ENCODE measurements around the gene LYRM2.

The LYRM2 gene

GRCh38 chr6:89539779-89540178 is 98.8 kb downstream of the LYRM2 start:
- H3K4me3 ChIP-seq (ENCODE audit: low read length): no peak overlapping the region
- TF ChIP-seq ZNF274 (IDR thresholded peaks at IDR 0.05; ENCODE audit: low read depth, low read length): no peak

DNA sequence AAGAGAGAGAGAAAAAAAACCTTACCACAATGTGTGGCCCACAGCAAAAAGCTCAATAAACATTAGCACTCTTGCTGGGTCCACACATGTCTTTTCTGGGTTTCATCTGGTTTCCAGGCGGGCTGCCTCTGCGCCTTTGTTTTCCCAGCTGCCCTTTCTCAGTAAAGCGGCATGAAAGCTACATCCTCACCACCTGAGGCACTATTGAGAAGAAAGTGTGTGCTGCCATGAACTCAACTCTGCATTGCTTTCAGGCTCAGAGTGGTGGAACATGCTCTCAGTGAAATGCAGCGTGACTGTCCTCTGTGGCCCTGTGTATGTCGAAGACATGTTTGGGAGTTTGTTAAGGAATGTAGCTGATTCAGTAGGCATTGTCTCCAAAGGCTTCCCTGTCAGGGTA is 102.3 kb downstream of the LYRM2 start:
- H3K4me3 ChIP-seq (ENCODE audit: low read length): no peak overlapping the region
- TF ChIP-seq ZNF274 (IDR thresholded peaks at IDR 0.05; ENCODE audit: low read depth, low read length): no peak

DNA sequence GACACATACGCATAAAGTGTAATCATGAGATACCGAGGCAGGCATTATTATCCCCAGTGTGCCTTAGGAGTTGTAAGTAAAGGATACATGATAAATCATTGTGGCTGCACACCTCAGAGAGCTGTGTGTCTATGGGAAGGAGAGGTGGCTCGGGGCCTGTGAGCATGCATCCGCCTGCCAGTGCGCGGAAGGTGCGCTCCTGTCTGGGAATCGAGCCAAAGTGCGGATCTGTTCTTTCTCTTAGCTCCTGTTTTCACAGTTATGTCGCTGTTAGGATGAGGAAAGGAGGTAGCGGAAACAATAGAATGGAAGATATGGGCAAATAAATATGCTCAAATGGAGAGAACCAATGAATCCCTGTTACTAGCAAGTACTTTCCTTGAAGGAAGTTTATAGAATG is 107.6 kb downstream of the LYRM2 start:
- TF ChIP-seq ZNF274 (IDR thresholded peaks at IDR 0.05; ENCODE audit: low read depth, low read length): no peak
- H3K4me3 ChIP-seq (ENCODE audit: low read length): no peak overlapping the region

DNA sequence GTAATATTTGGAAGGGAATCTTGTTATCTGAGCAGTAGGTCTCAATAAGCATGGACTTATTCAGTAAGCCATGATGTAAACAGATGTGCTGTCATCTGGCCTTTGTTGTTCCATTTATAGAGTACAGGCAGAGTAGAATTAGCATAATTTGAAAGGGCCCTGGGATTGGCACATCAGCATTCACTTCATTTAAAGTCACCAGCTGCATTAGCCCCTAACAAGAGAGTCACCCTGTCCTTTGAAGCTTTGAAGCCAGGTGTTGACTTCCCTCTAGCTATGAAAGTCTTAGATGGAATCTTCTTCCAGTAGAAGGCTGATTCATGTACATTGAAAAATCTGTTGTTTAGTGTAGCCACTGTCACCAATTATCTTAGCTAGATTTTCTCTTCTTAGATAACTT is 109.7 kb downstream of the LYRM2 start:
- TF ChIP-seq ZNF274 (IDR thresholded peaks at IDR 0.05; ENCODE audit: low read depth, low read length): no peak
- H3K4me3 ChIP-seq (ENCODE audit: low read length): no peak overlapping the region

GRCh38 chr6:89527634-89528033 is 110.9 kb downstream of the LYRM2 start:
- TF ChIP-seq ZNF274 (IDR thresholded peaks at IDR 0.05; ENCODE audit: low read depth, low read length): no peak
- no peak overlapping the region for H3K4me3 ChIP-seq (ENCODE audit: low read length)

DNA sequence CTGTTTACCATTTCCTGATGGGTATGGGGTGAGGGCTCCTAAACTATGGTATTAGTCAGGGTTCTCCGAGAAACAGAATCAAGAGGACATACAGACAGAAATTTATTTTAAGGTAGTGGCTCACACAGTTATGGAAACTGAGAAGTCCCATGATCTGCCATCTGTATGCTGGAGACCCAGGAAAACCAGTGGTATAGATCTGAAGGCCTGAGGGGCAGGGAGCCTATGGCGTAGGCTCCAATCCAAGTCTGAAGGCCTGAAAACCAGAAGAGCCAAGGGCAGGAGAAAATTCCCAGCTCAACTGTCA is 112.0 kb downstream of the LYRM2 start:
- TF ChIP-seq ZNF274 (IDR thresholded peaks at IDR 0.05; ENCODE audit: low read depth, low read length): no peak
- H3K4me3 ChIP-seq (ENCODE audit: low read length): no peak overlapping the region

DNA sequence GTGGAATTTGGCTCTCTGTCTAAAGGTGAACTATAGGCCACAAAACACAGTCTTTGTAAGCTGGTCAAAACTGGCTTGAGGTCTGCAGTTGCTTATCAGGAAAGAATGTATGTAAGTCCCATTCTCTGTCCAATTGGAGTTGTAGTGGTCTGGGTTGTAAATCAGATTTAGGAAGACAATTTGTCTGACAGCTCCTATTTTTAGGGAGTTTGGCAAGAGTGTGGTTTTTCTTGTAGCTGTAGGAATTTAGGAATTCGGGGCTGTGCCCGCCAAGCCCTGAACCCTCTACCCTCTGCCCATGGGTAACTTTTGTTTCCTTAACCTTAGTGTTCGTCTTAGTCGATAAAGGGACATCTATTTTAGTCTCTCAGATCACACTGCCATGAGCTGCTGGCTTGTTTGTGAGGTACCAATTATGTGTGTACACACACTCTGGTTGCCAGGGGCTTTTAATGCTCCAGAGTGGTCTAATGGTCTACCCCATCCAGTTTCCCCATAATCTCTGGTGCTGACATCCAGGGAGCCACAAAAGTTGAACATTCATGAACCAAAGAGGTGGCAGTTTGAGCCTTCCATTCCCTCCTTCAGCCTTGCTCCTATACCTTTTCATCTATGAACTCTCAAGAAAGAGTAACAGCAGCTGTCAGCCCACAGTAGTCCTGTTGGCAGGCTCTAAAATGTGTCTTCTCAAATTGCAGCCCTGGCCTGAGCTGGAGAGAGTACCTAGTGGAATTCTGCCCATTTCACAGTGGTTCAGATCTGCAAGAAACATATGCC is 112.6 kb downstream of the LYRM2 start:
- no peak overlapping the region for H3K4me3 ChIP-seq (ENCODE audit: low read length)
- TF ChIP-seq ZNF274 (IDR thresholded peaks at IDR 0.05; ENCODE audit: low read depth, low read length): no peak

DNA sequence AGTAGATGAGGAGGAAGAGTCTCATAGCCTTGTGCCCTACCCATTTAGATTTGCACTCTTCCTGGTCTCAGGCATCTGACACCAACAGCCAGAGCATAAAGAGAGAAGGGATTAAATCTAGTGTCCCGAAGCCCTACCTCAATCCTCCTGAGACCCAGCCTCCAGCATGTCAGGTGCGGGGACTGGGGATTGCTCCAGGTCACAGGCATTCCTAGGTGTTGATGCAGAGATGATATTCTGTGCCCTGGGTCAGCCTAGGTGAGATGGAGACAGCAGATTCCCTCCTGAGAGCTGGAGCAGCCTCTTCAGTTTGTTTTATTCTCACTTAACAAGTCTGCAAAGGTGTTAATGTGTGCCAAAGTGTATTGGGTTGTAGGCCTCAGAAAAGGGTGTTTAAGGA is 115.8 kb downstream of the LYRM2 start:
- no peak overlapping the region for H3K4me3 ChIP-seq (ENCODE audit: low read length)
- no peak for TF ChIP-seq ZNF274 (IDR thresholded peaks at IDR 0.05; ENCODE audit: low read depth, low read length)

DNA sequence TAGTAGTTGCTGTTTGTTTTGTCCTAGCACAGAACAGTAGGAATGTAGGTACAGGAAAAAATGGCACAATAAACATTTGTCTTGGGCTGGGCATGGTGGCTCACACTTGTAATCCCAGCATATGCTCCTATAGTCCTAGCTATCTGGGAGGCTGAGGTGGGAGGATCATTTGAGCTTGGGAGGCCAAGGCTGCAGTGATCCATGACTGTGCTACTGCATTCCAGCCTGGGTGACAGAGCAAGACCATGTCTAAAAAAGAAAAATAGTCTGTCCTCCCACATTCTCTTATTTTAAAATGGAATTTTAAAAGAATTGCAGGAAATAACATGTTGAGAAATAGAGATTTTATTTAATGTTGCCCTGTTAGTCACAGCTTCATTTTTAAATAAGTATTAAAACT is 117.8 kb downstream of the LYRM2 start:
- TF ChIP-seq ZNF274 (IDR thresholded peaks at IDR 0.05; ENCODE audit: low read depth, low read length): no peak
- no peak overlapping the region for H3K4me3 ChIP-seq (ENCODE audit: low read length)

- TF ChIP-seq ZNF274 (IDR thresholded peaks at IDR 0.05; ENCODE audit: low read depth, low read length): no peak
- H3K4me3 ChIP-seq (ENCODE audit: low read length): no peak overlapping the region
These were observed 120.0 kb downstream of the LYRM2 start for GRCh38 chr6:89518352-89519055.

All from GM08714 (cell line).